Colonic mucosa (tissue), 4 donors: Measurements from ENCODE around the gene CDH8. TPM values are rescaled to one million over a fixed set of nuclear protein-coding genes. Genes with fewer than 3 reads are reported as not detected.
"Not testable (repeated sequence)": the region's sequence is repeated elsewhere in the genome, so short reads cannot be mapped to it uniquely, and the experiment has no call there.

Experiments
- DNase-seq: peaks from one replicate; pipeline ENCODE4 v3.0.0-alpha.2; 2020
- H3K27ac ChIP-seq: fragments of 200-600 bp; one replicate; pipeline ENCODE4 v1.8.0; 2021
- H3K27me3 ChIP-seq: fragments of 200-600 bp; one replicate; pipeline ENCODE4 v1.8.0; 2021
- H3K36me3 ChIP-seq: fragments of 200-600 bp; one replicate; pipeline ENCODE4 v1.8.0; 2021
- H3K4me1 ChIP-seq: fragments of 200-600 bp; one replicate; pipeline ENCODE4 v1.8.0; 2021; ENCODE audit warnings: mild to moderate bottlenecking
- H3K4me3 ChIP-seq: fragments of 200-600 bp; one replicate; pipeline ENCODE4 v1.8.0; 2021
- H3K9ac ChIP-seq, 2 donors: one replicate each; pipeline ENCODE4 v1.7.0; 2013; ENCODE audit warnings: control low read depth in 2 of 2, low read depth in 2 of 2, low read length in 2 of 2
- H3K9me3 ChIP-seq: fragments of 200-600 bp; one replicate; pipeline ENCODE4 v1.8.0; 2021
- CTCF ChIP-seq: fragments of 200-600 bp; IDR thresholded peaks from one replicate; pipeline ENCODE4 v1.8.0; 2022; ENCODE audit warnings: antibody characterized with exemption, mild to moderate bottlenecking
- intact Hi-C: fragments of 100-400 bp; cut with DNase I; formaldehyde crosslinking; loops from one replicate; pipeline ENCODE4 v1.14.1; 2022
- total RNA-seq, 2 donors: library from RNA; stranded (reverse); fragmentation: NEBNext Ultra II Directional in 1 of 2; extraction: Animal tissue kit (Norgen Biotek cat#: 25700) in 1 of 2; gene quantifications; one replicate each; pipeline ENCODE4 v1.2.1, GENCODE V29; 2021
- donor health status: healthy.
- donor health status: DM: no; HTN: no; CAD: no.
- donor health status: DM: no; HTN: no; CAD: no.

CDH8 gene
- total RNA-seq, 2 donors from 2014 or later: 0.13 to 0.69 TPM

DNA sequence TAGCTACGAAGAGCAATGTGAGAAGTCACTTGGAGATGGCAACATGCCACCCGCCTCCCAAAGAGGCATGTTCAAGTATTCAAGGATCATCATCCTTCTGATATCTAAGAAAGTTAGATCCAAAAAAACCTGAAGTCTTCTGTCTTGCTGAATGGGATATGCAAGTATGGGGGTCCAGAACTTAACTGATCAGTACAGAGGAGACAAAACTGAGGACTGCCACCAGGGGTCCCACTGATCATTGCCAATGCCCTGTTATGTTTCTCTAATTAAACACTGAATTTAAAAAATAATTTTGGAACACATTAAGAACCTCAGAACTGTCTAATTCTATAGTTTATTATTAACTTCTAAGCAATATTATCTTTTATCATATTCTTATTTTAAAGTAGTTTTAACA, 99.7 kb downstream of the CDH8 start:
- no peak overlapping the region for H3K9ac ChIP-seq
- TF ChIP-seq CTCF: no peak
- H3K9me3 ChIP-seq: no peaks in the 10 kb centered on the region
- no peak for DNase-seq
- no peak overlapping the region for H3K4me3 ChIP-seq
- H3K36me3 ChIP-seq: no peaks in the 10 kb centered on the region
- H3K4me1 ChIP-seq: no peaks in the 10 kb centered on the region
- no peaks in the 10 kb centered on the region for H3K27me3 ChIP-seq
- H3K27ac ChIP-seq: no peak overlapping the region
- intact Hi-C loops: no loop called here

DNA sequence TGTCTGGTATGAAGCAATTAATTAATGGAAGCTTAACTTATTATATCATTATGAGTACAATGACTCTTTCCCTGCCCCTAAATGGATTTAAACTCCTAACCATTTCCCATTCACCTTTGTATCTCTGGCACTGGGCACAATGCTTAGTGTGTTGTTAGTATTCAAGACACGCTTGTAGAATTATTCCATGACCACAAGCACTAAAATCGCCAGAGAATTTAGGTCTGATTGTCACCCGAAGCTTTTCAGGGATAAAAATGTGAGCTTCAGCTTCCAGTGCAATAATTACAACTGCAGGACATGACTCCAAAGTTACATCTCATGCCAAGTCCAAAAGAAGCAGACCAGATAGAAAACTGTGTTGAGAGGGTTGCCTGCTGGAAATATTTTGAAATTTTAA, 101.6 kb downstream of the CDH8 start:
- Histone ChIP-seq H3K27ac (no peak overlapping the region), H3K9ac (no peak overlapping the region), H3K4me1 (no peaks in the 10 kb centered on the region), H3K27me3 (no peaks in the 10 kb centered on the region), H3K9me3 (no peaks in the 10 kb centered on the region), H3K4me3 (no peak overlapping the region), H3K36me3 (no peaks in the 10 kb centered on the region)
- intact Hi-C loops: no loop called here
- no peak for TF ChIP-seq CTCF
- no peak for DNase-seq

- H3K27ac ChIP-seq: no peak overlapping the region
- no peak overlapping the region for H3K4me3 ChIP-seq
- DNase-seq: no peak
- no peaks in the 10 kb centered on the region for H3K36me3 ChIP-seq
- no peaks in the 10 kb centered on the region for H3K4me1 ChIP-seq
- no peaks in the 10 kb centered on the region for H3K9me3 ChIP-seq
- H3K27me3 ChIP-seq: no peaks in the 10 kb centered on the region
- intact Hi-C loops: no loop called here
- no peak for TF ChIP-seq CTCF
- no peak overlapping the region for H3K9ac ChIP-seq
These were observed 106.5 kb downstream of the CDH8 start for GRCh38 chr16:61929776-61930175.

GRCh38 chr16:61926766-61927165, 109.5 kb downstream of the CDH8 start:
- Histone ChIP-seq H3K4me3 (no peak overlapping the region), H3K27me3 (no peaks in the 10 kb centered on the region), H3K9ac (no peak overlapping the region), H3K36me3 (no peaks in the 10 kb centered on the region), H3K9me3 (no peaks in the 10 kb centered on the region), H3K4me1 (no peaks in the 10 kb centered on the region), H3K27ac (no peak overlapping the region)
- TF ChIP-seq CTCF: no peak
- intact Hi-C loops: no loop called here
- no peak for DNase-seq

DNA sequence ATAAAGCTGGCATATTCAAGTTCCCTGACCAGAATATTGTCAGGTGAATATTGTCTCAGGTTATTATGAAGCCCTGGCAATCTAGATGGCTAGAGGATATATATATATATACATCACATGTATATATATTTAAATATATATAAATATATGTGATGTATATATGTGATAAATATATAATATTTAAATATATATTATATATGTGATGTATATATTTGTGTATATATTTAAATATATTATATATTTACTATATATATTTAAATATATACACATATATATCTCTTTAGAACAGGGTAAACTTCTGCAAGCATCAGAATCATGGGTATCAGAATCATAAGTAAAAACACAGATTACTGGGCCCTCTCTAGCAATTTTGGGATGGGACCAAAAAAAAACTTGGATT, 112.6 kb downstream of the CDH8 start:
- Histone ChIP-seq H3K27ac (no peak overlapping the region), H3K36me3 (no peaks in the 10 kb centered on the region), H3K4me3 (no peak overlapping the region), H3K9me3 (no peaks in the 10 kb centered on the region), H3K4me1 (no peaks in the 10 kb centered on the region), H3K27me3 (no peaks in the 10 kb centered on the region), H3K9ac (no peak overlapping the region)
- DNase-seq: no peak
- no peak for TF ChIP-seq CTCF
- intact Hi-C loops: no loop called here

DNA sequence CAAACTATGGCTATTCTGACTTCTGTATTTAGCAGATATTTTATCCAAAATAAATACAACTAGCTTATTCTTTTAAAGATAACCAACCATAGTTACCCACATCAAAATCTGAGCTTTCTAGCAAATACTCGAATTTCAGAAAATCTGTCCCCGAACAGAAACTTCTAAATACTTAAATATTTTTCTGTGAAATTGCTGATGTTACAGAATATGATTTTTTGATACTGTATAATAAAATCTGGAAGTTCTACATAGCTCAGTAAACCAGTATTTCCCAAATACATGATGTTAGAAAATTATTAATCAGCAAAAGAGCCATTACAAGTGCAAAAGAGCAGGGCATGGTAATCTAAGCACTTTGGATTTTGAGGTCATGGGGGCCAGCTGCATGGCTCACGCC, 114.9 kb downstream of the CDH8 start:
- TF ChIP-seq CTCF: no peak
- Histone ChIP-seq H3K36me3 (no peaks in the 10 kb centered on the region), H3K27me3 (no peaks in the 10 kb centered on the region), H3K9ac (no peak overlapping the region), H3K4me1 (no peaks in the 10 kb centered on the region), H3K4me3 (no peak overlapping the region), H3K9me3 (no peaks in the 10 kb centered on the region), H3K27ac (no peak overlapping the region)
- intact Hi-C loops: no loop called here
- DNase-seq: no peak

GRCh38 chr16:61917865-61918826, 118.1 kb downstream of the CDH8 start:
- H3K27me3 ChIP-seq, H3K4me3 ChIP-seq, H3K27ac ChIP-seq, H3K9me3 ChIP-seq, H3K36me3 ChIP-seq, DNase-seq, H3K4me1 ChIP-seq, H3K9ac ChIP-seq, intact Hi-C loops: not testable (repeated sequence)
